Endothelial cell (in vitro differentiated cells): ENCODE data around the gene FBXO44. TPM values are rescaled to one million over a fixed set of nuclear protein-coding genes. Genes with fewer than 3 reads are reported as not detected.

Experiments
- DNase-seq: peaks from one replicate; pipeline ENCODE4 v3.0.0; 2021; ENCODE audit warnings: low spot score
- H3K27ac Mint-ChIP-seq: one replicate; pipeline ENCODE4 v1.8.0; 2021; ENCODE audit warnings: mixed read lengths, inconsistent platforms; ENCODE audit not compliant: unreplicated experiment
- H3K27me3 Mint-ChIP-seq: one replicate; pipeline ENCODE4 v1.8.0; 2021; ENCODE audit warnings: mild to moderate bottlenecking, moderate library complexity, mixed read lengths, inconsistent platforms; ENCODE audit not compliant: unreplicated experiment
- H3K36me3 Mint-ChIP-seq: one replicate; pipeline ENCODE4 v1.8.0; 2021; ENCODE audit warnings: mild to moderate bottlenecking, low read depth, mixed read lengths, inconsistent platforms; ENCODE audit not compliant: unreplicated experiment
- H3K4me1 Mint-ChIP-seq: one replicate; pipeline ENCODE4 v1.8.0; 2021; ENCODE audit warnings: mild to moderate bottlenecking, mixed read lengths, inconsistent platforms; ENCODE audit not compliant: unreplicated experiment
- H3K4me3 Mint-ChIP-seq: one replicate; pipeline ENCODE4 v1.8.0; 2021; ENCODE audit warnings: mild to moderate bottlenecking, mixed read lengths, inconsistent platforms; ENCODE audit not compliant: unreplicated experiment
- H3K9me3 Mint-ChIP-seq: one replicate; pipeline ENCODE4 v1.8.0; 2021; ENCODE audit warnings: mixed read lengths, inconsistent platforms; ENCODE audit not compliant: unreplicated experiment
- total RNA-seq: library from RNA; stranded (reverse); fragmentation: NEBNext Ultra II Directional; extraction: Animal tissue kit (Norgen Biotek cat#: 25700); gene quantifications from one replicate; pipeline ENCODE4 v1.2.1, GENCODE V29; 2021; ENCODE audit not compliant: unreplicated experiment
- TF ChIP-seq, protein P1 (sequence below): fragments of 200-600 bp; sonication (generic); IDR thresholded peaks from one replicate; pipeline ENCODE4 v1.5.0; 2021; ENCODE audit warnings: antibody characterized with exemption; ENCODE audit not compliant: unreplicated experiment

The FBXO44 gene
- total RNA-seq, 1 donor from 2014 or later = 10.2 TPM

DNA sequence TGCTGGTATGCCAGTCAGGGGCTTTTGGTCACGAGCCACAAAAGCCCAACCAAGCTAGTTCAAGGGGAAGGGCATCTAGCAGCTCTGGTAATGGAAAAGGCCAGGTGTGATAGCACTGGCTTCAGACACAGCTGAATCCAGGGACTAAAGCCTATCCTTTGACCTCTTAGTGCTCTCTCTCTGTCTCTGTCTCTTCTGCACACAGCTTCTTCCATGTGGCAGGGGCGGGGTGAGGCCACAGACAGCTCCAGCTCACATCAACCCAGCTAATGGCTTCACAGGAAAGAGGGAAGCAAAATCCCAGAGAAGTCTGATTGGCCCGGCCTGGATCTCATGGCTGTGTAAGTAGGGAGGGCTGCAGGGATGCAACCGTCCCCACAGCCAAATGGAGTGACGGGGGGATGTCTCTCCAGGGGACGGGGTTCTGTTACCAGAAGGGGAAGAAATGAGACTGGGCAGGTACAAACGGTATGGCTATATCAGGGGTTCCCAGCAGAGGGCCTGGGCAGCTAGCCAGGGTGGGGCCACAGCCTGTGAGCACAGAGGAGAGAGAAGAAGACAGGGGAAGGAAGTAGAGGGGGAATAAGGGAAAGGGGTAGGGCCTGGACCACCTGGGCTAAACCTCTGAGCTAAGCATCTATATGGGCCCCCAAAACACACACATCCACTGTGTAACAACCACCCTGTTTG lies 42.9 kb upstream of the FBXO44 start:
- H3K27ac Mint-ChIP-seq = no peak overlapping the region
- H3K36me3 Mint-ChIP-seq = no peaks in the 10 kb centered on the region
- peaks cover 9% of the 10 kb centered on the region for H3K27me3 Mint-ChIP-seq
- DNase-seq = no peak
- no peak overlapping the region for H3K4me3 Mint-ChIP-seq
- no peaks in the 10 kb centered on the region for H3K9me3 Mint-ChIP-seq
- no peaks in the 10 kb centered on the region for H3K4me1 Mint-ChIP-seq
- TF ChIP-seq, protein P1, sequence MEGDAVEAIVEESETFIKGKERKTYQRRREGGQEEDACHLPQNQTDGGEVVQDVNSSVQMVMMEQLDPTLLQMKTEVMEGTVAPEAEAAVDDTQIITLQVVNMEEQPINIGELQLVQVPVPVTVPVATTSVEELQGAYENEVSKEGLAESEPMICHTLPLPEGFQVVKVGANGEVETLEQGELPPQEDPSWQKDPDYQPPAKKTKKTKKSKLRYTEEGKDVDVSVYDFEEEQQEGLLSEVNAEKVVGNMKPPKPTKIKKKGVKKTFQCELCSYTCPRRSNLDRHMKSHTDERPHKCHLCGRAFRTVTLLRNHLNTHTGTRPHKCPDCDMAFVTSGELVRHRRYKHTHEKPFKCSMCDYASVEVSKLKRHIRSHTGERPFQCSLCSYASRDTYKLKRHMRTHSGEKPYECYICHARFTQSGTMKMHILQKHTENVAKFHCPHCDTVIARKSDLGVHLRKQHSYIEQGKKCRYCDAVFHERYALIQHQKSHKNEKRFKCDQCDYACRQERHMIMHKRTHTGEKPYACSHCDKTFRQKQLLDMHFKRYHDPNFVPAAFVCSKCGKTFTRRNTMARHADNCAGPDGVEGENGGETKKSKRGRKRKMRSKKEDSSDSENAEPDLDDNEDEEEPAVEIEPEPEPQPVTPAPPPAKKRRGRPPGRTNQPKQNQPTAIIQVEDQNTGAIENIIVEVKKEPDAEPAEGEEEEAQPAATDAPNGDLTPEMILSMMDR = no peak

DNA sequence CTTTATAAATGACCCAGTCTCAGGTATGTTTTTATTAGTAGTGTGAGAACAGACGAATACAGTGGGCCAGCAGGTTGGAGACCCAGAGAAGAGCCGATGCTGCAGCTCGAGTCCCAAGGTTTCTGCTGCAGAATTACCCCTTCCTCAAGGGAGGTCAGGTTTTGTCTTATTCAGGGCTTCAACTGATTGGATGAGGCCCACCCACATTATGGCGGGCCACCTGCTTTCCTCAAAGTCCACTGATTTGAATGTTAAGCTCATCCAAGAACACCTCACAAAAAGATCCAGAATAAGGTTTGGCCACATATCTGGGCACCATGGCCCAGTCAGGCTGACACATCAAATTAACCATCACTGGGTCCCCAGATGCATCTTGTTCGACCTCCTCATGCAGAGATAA lies 41.3 kb upstream of the FBXO44 start:
- no peaks in the 10 kb centered on the region for H3K9me3 Mint-ChIP-seq
- H3K4me3 Mint-ChIP-seq = no peak overlapping the region
- H3K27ac Mint-ChIP-seq = no peak overlapping the region
- H3K36me3 Mint-ChIP-seq = no peaks in the 10 kb centered on the region
- no peaks in the 10 kb centered on the region for H3K4me1 Mint-ChIP-seq
- TF ChIP-seq, protein P1 = no peak
- DNase-seq = no peak
- H3K27me3 Mint-ChIP-seq = peaks cover 4% of the 10 kb centered on the region

DNA sequence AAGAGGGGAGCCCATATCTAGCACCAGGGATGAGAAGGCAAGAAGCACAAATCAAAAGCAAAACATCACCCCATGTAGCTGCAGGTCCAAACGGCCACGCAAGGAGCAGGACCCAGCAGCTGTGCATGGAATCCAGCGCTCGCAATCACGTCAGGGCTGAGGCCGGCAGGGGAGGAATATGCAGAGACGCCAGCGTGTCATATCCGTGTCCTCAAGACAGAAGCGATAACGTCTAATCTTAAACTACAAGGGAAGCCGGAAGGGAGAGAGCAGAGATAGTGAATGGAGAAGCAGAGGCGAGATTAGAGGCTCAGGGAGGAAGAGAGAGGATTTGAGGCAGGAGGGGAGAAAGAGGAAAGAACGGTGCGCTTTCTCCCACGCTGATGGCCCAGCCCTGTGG lies 39.6 kb upstream of the FBXO44 start:
- Mint-ChIP-seq H3K4me3 (no peak overlapping the region), H3K27ac (no peak overlapping the region), H3K4me1 (no peaks in the 10 kb centered on the region), H3K9me3 (no peaks in the 10 kb centered on the region), H3K36me3 (no peaks in the 10 kb centered on the region), H3K27me3 (peaks cover 4% of the 10 kb centered on the region)
- no peak for DNase-seq
- TF ChIP-seq, protein P1 = no peak

DNA sequence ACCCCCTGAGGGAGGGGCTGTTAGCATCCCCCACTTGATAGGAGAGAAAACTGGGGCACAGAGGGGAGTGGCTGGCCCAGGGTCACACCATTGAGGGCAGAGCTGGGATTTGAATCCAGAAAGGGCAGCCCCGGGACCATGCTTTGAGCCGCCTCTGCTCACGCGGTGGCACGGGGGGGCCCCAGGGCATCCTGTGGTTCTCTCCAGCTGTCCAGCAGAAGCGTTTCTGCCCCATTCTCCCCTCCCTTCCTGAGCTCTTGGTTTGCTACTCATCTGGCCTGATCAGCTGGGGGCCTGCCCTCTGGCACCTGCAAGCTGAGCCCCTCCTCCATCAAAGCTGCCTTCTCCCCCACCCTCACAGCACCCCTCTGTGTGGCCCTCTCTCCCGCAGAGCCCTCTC lies 37.9 kb upstream of the FBXO44 start:
- H3K4me1 Mint-ChIP-seq = no peaks in the 10 kb centered on the region
- H3K27ac Mint-ChIP-seq = no peak overlapping the region
- H3K4me3 Mint-ChIP-seq = no peak overlapping the region
- H3K27me3 Mint-ChIP-seq = peaks cover 2% of the 10 kb centered on the region
- H3K36me3 Mint-ChIP-seq = no peaks in the 10 kb centered on the region
- no peak for DNase-seq
- TF ChIP-seq, protein P1 = no peak
- H3K9me3 Mint-ChIP-seq = no peaks in the 10 kb centered on the region

DNA sequence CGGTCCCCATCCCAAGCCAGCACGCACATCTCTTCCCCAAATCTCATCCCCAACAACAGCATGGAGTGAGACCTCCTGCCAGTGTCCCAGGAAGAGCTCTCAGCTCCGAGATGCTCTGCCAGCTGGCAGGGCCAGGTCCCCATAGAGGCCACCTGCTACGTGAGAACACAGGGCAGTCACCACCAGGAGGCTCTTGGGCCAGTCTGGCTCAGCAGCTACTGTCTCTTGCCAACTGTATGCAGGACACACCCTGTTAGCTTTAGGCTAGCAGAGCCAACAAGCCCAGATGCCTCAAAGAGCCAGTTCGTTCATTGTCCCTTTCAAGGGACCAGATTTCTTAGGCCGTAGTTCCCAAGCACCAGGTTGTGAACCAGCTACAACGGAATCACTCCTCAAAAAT lies 37.4 kb upstream of the FBXO44 start:
- H3K36me3 Mint-ChIP-seq = no peaks in the 10 kb centered on the region
- H3K27me3 Mint-ChIP-seq = peaks cover 4% of the 10 kb centered on the region
- H3K27ac Mint-ChIP-seq = no peak overlapping the region
- no peak for DNase-seq
- H3K9me3 Mint-ChIP-seq = no peaks in the 10 kb centered on the region
- TF ChIP-seq, protein P1 = no peak
- H3K4me3 Mint-ChIP-seq = no peak overlapping the region
- H3K4me1 Mint-ChIP-seq = no peaks in the 10 kb centered on the region
